MM.1S (cell line): ENCODE measurements around the gene EBP.

Experiments
- CTCF ChIP-seq: fragments of 300-600 bp; sonication (generic); IDR thresholded peaks from 2 replicates; pipeline ENCODE4 v1.5.1; 2016; ENCODE audit warnings: antibody characterized with exemption, low read length, mixed read lengths
- EZH2 ChIP-seq: fragments of 300-600 bp; sonication (generic); optimal IDR thresholded peaks from 2 replicates; pipeline ENCODE3; 2017; ENCODE audit warnings: low read depth, mild to moderate bottlenecking, antibody characterized with exemption, low read length, mixed read lengths
- EZH2phosphoT487 ChIP-seq: fragments of 300-600 bp; sonication (generic); IDR thresholded peaks from 2 replicates; pipeline ENCODE4 v1.6.1; 2018; ENCODE audit warnings: antibody characterized with exemption, low read length

- TF ChIP-seq CTCF (no peak), EZH2 (no peak), EZH2phosphoT487 (no peak)
Measured at GRCh38 chrX:48509619-48510018, 12.0 kb upstream of the EBP start.
